K562 (cell line): Measurements from ENCODE around the gene MATN4.

Experiments
- ATF2 ChIP-seq: sonication (generic); formaldehyde crosslinking; IDR thresholded peaks from 2 replicates; pipeline ENCODE4 v1.8.1; 2022; ENCODE audit warnings: missing genetic modification reagents
- CBFB ChIP-seq: sonication (generic); formaldehyde crosslinking; IDR thresholded peaks from 2 replicates; pipeline ENCODE4 v1.4.0; 2020; ENCODE audit warnings: mild to moderate bottlenecking, missing genetic modification reagents
- CTCF ChIP-seq, 3 experiments: IDR thresholded peaks in 2 of 3; conservative IDR thresholded peaks in 1 of 3; 2 replicates each; pipeline ENCODE4 v1.5.1; 2011 to 2012; ENCODE audit warnings: low read length in 3 of 3, mild to moderate bottlenecking in 3 of 3, control low read depth in 2 of 3, improper control_type of control experiment in 1 of 3, inconsistent platforms in 1 of 3, low read depth in 1 of 3, mixed read lengths in 1 of 3, moderate library complexity in 1 of 3; ENCODE audit not compliant: insufficient read depth in 2 of 3
- ELF1 ChIP-seq: fragments of 200-800 bp; sonication (Bioruptor generic); IDR thresholded peaks from 2 replicates; pipeline ENCODE4 v1.6.1; 2016; ENCODE audit warnings: missing genetic modification characterization, missing compliant biosample characterization
- GTF3C2 ChIP-seq: IDR thresholded peaks from 3 replicates; pipeline ENCODE4 v1.6.1; 2011; ENCODE audit warnings: borderline replicate concordance, mild to moderate bottlenecking, moderate library complexity; ENCODE audit not compliant: insufficient read length; ENCODE audit errors: extremely low read depth
- HINFP ChIP-seq: fragments of 450-650 bp; conservative IDR thresholded peaks from 2 replicates; pipeline ENCODE4 v1.6.1; 2016; ENCODE audit warnings: missing genetic modification characterization, low read depth, mild to moderate bottlenecking, control low read depth, missing compliant biosample characterization
- NFE2L1 ChIP-seq: fragments of 450-650 bp; IDR thresholded peaks from 2 replicates; pipeline ENCODE4 v1.6.1; 2016; ENCODE audit warnings: missing genetic modification characterization, low read depth, mild to moderate bottlenecking, missing compliant biosample characterization, moderate library complexity, borderline replicate concordance
- RAD21 ChIP-seq, 2 experiments: fragments of 250-450 bp in 1 of 2; fragments of 450-650 bp in 1 of 2; sonication (Bioruptor Pico) in 1 of 2; formaldehyde crosslinking in 1 of 2; IDR thresholded peaks in 1 of 2; conservative IDR thresholded peaks in 1 of 2; 2 replicates each; pipeline versions ENCODE4 v1.4.0 to v1.8.0; 2020 to 2022; ENCODE audit warnings: mild to moderate bottlenecking in 2 of 2, moderate library complexity in 1 of 2
- STAT5B ChIP-seq: fragments of 250-450 bp; sonication (Bioruptor Pico); IDR thresholded peaks from 2 replicates; pipeline ENCODE4 v1.8.0; 2021; ENCODE audit warnings: mild to moderate bottlenecking, inconsistent platforms
- TAF15 ChIP-seq: fragments of 200-400 bp; formaldehyde crosslinking; IDR thresholded peaks from 2 replicates; pipeline ENCODE4 v1.6.1; 2017; ENCODE audit warnings: mild to moderate bottlenecking, low read depth, low read length, moderate library complexity
- U2AF2 ChIP-seq: fragments of 200-400 bp; formaldehyde crosslinking; optimal IDR thresholded peaks from 2 replicates; pipeline ENCODE3; 2017; ENCODE audit warnings: low read depth, mild to moderate bottlenecking, low read length
- ZBTB11 ChIP-seq, 3 experiments: fragments of 200-800 bp in 1 of 3; fragments of 250-450 bp in 1 of 3; fragments of 450-650 bp in 1 of 3; sonication (Bioruptor Pico) in 1 of 3; sonication (Bioruptor generic) in 1 of 3; formaldehyde crosslinking in 1 of 3; IDR thresholded peaks; 2 replicates each; pipeline versions ENCODE4 v1.6.1 to v1.8.0; 2016 to 2022; ENCODE audit warnings: mild to moderate bottlenecking in 2 of 3, missing genetic modification characterization in 2 of 3, missing compliant biosample characterization in 1 of 3, moderate library complexity in 1 of 3
- ZBTB2 ChIP-seq: fragments of 450-650 bp; IDR thresholded peaks from 2 replicates; pipeline ENCODE4 v1.6.1; 2016; ENCODE audit warnings: antibody characterized with exemption

GRCh38 chr20:45316150-45317080 is 8.3 kb upstream of the MATN4 start:
- no peak for TF ChIP-seq STAT5B
- TF ChIP-seq ATF2, result no peak
- TF ChIP-seq CTCF (IDR thresholded peaks at IDR 0.05 in 2 of 3, conservative IDR thresholded peaks at IDR 0.05 in 1 of 3; ENCODE audit: insufficient read depth in 2 of 3, low read depth in 1 of 3, low read length in 3 of 3), result no peak
- TF ChIP-seq RAD21 (CRISPR knock-in tag; conservative IDR thresholded peaks at IDR 0.05 in 1 of 2, IDR thresholded peaks at IDR 0.05 in 1 of 2), result no peak
- no peak for TF ChIP-seq ELF1 (tag)
- no peak for TF ChIP-seq ZBTB11 (CRISPR knock-in tag; IDR thresholded peaks at IDR 0.05)
- no peak for TF ChIP-seq CBFB
- TF ChIP-seq NFE2L1 (tag), result no peak
- no peak for TF ChIP-seq U2AF2
- TF ChIP-seq GTF3C2, result no peak
- no peak for TF ChIP-seq ZBTB2
- no peak for TF ChIP-seq HINFP
- no peak for TF ChIP-seq TAF15
